ENCODE results near the gene AIPL1.

The AIPL1 gene

DNA sequence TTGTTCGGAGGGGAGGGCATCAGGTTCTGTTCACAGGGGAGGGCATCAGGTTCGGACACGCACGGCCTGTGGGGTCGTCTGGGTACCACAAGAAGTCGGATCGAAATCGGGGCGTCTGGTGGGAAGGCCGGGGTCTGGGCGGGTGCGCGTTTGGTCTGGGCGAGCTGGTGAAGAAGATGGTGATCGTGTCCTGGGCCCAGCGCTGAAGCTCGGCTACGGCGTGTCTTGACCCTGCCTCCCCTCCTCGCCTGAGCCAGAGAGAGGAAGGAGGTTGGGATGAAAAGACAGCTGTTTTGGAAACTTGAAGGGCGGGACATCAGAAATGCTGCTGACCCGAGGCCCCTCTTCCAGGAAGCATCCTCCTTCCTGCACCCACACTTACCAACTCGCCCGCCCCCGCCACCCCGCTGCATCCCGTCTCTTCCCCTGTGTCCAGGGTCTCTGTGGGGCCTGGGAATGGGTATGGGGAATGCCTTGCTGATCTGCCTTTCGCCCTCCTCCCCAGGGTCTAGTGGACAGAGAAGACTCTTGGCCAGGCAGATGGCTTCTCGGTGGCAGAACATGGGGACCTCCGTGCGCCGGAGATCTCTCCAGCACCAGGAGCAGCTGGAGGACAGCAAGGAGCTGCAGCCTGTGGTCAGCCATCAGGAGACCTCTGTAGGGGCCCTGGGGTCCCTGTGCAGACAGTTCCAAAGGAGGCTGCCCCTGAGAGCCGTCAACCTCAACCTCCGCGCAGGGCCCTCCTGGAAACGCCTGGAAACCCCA is 9.8 kb upstream of the AIPL1 start:
- no peak for DNase-seq (ENCODE audit: low spot score)
- TF ChIP-seq, protein P1, sequence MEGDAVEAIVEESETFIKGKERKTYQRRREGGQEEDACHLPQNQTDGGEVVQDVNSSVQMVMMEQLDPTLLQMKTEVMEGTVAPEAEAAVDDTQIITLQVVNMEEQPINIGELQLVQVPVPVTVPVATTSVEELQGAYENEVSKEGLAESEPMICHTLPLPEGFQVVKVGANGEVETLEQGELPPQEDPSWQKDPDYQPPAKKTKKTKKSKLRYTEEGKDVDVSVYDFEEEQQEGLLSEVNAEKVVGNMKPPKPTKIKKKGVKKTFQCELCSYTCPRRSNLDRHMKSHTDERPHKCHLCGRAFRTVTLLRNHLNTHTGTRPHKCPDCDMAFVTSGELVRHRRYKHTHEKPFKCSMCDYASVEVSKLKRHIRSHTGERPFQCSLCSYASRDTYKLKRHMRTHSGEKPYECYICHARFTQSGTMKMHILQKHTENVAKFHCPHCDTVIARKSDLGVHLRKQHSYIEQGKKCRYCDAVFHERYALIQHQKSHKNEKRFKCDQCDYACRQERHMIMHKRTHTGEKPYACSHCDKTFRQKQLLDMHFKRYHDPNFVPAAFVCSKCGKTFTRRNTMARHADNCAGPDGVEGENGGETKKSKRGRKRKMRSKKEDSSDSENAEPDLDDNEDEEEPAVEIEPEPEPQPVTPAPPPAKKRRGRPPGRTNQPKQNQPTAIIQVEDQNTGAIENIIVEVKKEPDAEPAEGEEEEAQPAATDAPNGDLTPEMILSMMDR (IDR thresholded peaks at IDR 0.05; ENCODE audit: extremely low read depth, missing control alignments), result no peak

DNA sequence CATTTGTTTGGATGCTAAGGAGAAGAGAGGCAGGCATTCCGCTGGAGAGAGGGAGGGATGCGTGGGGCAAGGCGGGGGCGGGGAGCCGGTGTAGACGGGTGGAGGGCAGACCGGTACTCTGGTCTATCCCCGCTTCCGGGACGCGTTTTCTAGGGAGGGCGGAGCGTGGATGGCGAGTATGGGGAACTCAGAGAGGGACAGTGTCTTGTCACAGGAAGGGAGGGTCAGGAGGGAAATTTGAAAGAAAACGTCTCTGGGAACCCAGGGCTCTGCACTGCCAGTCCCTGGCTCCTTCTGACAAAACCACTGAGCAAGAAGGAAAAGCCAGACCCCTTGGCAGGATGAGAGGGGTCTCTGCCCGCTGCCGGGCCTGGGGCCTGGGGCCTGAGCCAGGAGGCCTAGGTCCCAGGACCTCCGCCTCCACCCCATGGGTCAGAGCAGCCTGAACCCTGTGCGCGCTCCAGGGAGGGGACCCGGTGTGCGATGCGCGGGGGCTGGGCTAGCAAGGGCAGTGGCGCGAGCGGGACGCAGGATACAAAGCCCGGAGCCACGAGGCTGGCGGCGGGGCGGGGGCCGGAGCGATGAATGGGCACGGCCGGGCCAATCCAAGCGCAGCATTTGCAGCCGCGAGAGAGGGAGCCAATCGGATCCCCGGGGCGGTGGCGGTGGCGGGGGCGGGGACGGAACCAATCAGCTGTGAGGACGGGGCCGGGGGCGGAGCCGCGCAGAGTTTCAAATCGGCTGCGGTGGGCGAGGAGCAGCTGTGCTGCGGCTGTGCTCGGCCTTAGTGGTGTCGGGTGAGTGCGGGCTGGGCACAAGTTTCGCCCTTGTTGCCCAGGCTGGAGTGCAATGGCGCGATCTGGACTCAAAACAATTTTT is 9.0 kb upstream of the AIPL1 start, which contains the start of gene PIMREG:
TSS of gene PIMREG (plus strand) at position 764 of the 879 bp plus-strand sequence. CDS start 656 bp downstream, outside the sequence.
- peak; percentile 97 for DNase-seq (ENCODE audit: low spot score)
- TF ChIP-seq, protein P1 (IDR thresholded peaks at IDR 0.05; ENCODE audit: extremely low read depth, missing control alignments), result no peak

DNA sequence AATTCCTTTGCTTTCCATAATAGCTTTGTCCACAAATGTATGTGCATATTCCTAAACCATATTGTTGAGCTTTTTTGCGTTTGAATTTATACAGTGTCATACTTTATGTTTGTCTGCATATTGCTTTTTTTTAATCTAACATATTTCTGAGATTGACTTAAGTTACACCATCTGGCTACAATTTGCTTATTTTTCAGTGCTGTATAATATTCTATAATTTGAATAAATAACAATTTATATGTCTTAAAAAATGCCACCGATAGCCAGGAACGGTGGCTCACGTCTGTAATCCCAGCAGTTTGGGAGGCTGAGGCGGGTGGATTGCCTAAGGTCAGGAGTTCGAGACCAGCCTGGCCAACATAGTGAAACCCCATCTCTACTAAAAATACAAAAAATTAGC is 7.9 kb upstream of the AIPL1 start:
- TF ChIP-seq, protein P1 (IDR thresholded peaks at IDR 0.05; ENCODE audit: extremely low read depth, missing control alignments), result no peak
- no peak for DNase-seq (ENCODE audit: low spot score)

DNA sequence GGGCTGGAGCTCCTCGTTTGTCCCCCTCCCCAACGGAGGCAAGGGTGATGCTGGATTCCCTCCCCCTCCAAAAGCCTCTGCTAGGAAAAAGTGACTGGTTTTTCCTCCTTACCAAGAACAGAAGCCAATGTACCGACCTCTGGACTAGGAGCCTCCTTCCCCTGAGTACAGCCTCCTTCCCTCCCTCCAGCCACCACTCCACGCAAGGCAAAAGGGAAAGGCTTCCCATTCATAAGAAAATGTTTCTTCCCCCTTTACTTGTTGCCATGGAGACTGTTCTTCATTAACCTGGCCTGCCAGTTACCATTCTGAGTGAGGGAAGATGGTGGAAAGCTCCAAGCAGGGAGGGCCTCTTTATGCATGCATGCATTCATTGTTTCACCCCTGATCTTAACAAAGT is 5.0 kb upstream of the AIPL1 start:
- TF ChIP-seq, protein P1 (IDR thresholded peaks at IDR 0.05; ENCODE audit: extremely low read depth, missing control alignments), result no peak
- DNase-seq (ENCODE audit: low spot score), result no peak

DNA sequence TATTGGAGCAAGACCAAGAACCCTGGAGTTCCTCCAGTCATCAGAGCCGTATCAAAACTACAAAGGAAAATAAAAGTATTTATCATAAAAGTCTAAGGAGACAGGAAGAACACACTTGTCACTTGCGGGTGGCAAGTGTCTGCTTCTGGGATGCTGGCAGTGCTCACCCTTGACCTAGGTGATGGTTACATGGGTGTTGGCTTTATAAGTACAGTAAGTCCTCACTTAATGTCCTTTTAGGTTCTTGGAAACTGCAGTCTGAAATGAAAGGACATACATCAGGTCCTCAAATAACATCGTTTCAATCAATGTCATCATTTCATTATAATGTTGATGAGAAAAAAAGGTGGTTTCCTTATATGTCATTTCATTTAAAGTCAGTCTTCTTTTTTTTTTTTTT is 3.0 kb upstream of the AIPL1 start:
- no peak for DNase-seq (ENCODE audit: low spot score)
- TF ChIP-seq, protein P1 (IDR thresholded peaks at IDR 0.05; ENCODE audit: extremely low read depth, missing control alignments), result no peak

DNA sequence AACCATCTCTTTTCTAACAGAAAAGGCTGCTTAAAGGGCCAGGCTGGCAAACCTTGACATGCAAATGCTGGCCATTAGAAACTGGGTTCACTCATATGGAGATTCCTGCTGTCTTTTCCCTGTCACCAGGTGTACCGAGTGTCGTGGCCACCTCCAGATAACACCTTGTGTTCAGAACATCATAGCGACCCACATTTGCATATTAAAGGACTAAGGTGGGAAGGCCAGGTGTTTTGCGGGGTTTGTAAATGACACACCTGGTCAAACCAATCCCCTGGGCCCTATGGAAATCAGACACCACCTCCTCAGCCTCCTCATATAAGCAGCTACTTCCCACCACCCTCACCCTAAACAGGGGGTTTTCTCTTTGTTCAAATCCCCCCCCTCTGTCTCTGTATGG is 2.5 kb upstream of the AIPL1 start:
- no peak for DNase-seq (ENCODE audit: low spot score)
- TF ChIP-seq, protein P1 (IDR thresholded peaks at IDR 0.05; ENCODE audit: extremely low read depth, missing control alignments), result no peak

DNA sequence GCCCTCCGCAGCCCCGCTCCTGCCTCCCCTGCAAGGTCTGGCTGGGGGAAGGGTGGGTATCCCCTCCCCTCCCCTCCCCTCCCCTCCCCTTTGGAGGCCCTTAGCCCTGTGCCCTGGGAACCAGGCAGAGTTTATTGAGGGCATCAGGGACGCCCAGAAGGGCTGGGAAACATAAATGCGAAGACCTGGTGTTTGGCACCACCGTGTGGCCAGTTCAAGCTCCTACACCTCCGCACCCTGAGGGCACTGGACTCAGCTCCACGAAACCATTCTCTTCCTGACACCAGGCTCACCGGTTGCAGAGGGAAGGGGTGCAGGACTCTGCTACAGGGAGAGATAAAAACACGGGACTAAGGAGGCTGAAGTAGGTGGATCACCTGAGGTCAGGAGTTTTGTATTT is 1.0 kb upstream of the AIPL1 start:
- TF ChIP-seq, protein P1 (IDR thresholded peaks at IDR 0.05; ENCODE audit: extremely low read depth, missing control alignments), result peak; percentile 75

More for the DNA sequence above, 1.0 kb upstream of the AIPL1 start:
- DNase-seq (ENCODE audit: low spot score), result peak; percentile 84
